Naive thymus-derived CD8-positive, alpha-beta T cell (primary cell): ENCODE results near the gene MPP7. TPM values are rescaled to one million over a fixed set of nuclear protein-coding genes. Genes with fewer than 3 reads are reported as not detected.

Experiments used
- ATAC-seq, 2 donors: fragments of 150-1000 bp; cut with Tn5 transposase in 1 of 2; sonication (Bioruptor Pico), chemical (Tn5 transposase) in 1 of 2; 1 replicate in 1 of 2; 2 replicates in 1 of 2; pipeline ENCODE4 v1.10.0; 2021; ENCODE audit warnings: mild to moderate bottlenecking in 2 of 2, moderate library complexity in 2 of 2
- POLR2A ChIA-PET: fragments of 350-600 bp; sonication (Branson Sonifier 250); formaldehyde crosslinking; loops from one replicate; lab custom pipeline; 2021; ENCODE audit warnings: antibody characterized with exemption; lab: Charles Lee
- DNase-seq, 10 donors: peaks; one replicate each; pipeline versions ENCODE4 v3.0.0 to v3.0.0-alpha.2; 2020 to 2022
- H3K27ac Mint-ChIP-seq, 10 donors: one replicate each; pipeline ENCODE4 v1.8.0; 2020 to 2022; ENCODE audit warnings: mild to moderate bottlenecking in 10 of 10, mixed read lengths in 10 of 10, moderate library complexity in 4 of 10, inconsistent platforms in 1 of 10
- H3K27me3 Mint-ChIP-seq, 5 donors: one replicate each; pipeline ENCODE4 v1.8.0; 2021 to 2022; ENCODE audit warnings: mixed read lengths in 5 of 5
- H3K36me3 Mint-ChIP-seq, 3 donors: one replicate each; pipeline ENCODE4 v1.8.0; 2020 to 2022; ENCODE audit warnings: mixed read lengths in 3 of 3, mild to moderate bottlenecking in 2 of 3, inconsistent platforms in 1 of 3
- H3K4me1 Mint-ChIP-seq, 4 donors: one replicate each; pipeline ENCODE4 v1.8.0; 2021 to 2022; ENCODE audit warnings: mixed read lengths in 4 of 4
- H3K4me3 Mint-ChIP-seq, 10 donors: one replicate each; pipeline ENCODE4 v1.8.0; 2020 to 2022; ENCODE audit warnings: mild to moderate bottlenecking in 10 of 10, mixed read lengths in 10 of 10, moderate library complexity in 6 of 10, inconsistent platforms in 1 of 10
- H3K9me3 Mint-ChIP-seq, 9 donors: one replicate each; pipeline ENCODE4 v1.8.0; 2020 to 2022; ENCODE audit warnings: mixed read lengths in 9 of 9, mild to moderate bottlenecking in 3 of 9, inconsistent platforms in 1 of 9, moderate library complexity in 1 of 9
- microRNA-seq: library from miRNA; unstranded; fragments of <30 nt; microRNA quantifications from one replicate; pipeline ENCODE4 v1.2.0, GENCODE V29; 2022; ENCODE audit warnings: borderline microRNAs expressed
- polyA plus RNA-seq, 3 donors: library from polyadenylated mRNA; unstranded; fragments of 300-500 nt; fragmentation: Illumina TruSeq; gene quantifications; one replicate each; pipeline ENCODE4 v1.2.3, GENCODE V29; 2021
- total RNA-seq, 8 experiments: library from RNA in 2 of 8; stranded (reverse) in 2 of 8; gene quantifications; one replicate each; pipeline ENCODE4 v1.2.3 and lab custom pipeline; 2021 to 2026

MPP7 gene
- total and polyA plus RNA-seq, 5 experiments from 2014 or later = 26.6 to 41.2 (median 33.3) TPM

GRCh38 chr10:28266449-28267224 lies 36.2 kb downstream of the MPP7 start:
- H3K27me3 Mint-ChIP-seq = no peaks in the 10 kb centered on the region
- peak overlapping the region in 1 of 10 donors; percentile 7 for H3K4me3 Mint-ChIP-seq
- peaks cover 17 to 42% (median 32%) of the 10 kb centered on the region in 4 donors for H3K4me1 Mint-ChIP-seq
- POLR2A ChIA-PET = interaction anchor here (0.6 kb wide), 1 partner anchor 65 kb away, joined by 3 read pairs; no protein-coding TSS in a partner anchor
- no peak for DNase-seq
- no peak for ATAC-seq
- peak overlapping the region in 3 of 10 donors; percentile 0 to 16 (median 3) for H3K27ac Mint-ChIP-seq
- H3K36me3 Mint-ChIP-seq = peaks cover 0 to 30% (median 11%) of the 10 kb centered on the region in 3 donors
- no peaks in the 10 kb centered on the region for H3K9me3 Mint-ChIP-seq

GRCh38 chr10:28263136-28263857 lies 39.6 kb downstream of the MPP7 start:
- H3K4me3 Mint-ChIP-seq = no peak overlapping the region
- no peak for DNase-seq
- ATAC-seq = no peak
- peaks cover 0 to 25% (median 8%) of the 10 kb centered on the region in 3 donors for H3K36me3 Mint-ChIP-seq
- H3K4me1 Mint-ChIP-seq = peaks cover 20 to 41% (median 40%) of the 10 kb centered on the region in 4 donors
- peak overlapping the region in 3 of 10 donors; percentile 39 to 86 (median 56) for H3K27ac Mint-ChIP-seq
- no peaks in the 10 kb centered on the region for H3K9me3 Mint-ChIP-seq
- no peaks in the 10 kb centered on the region for H3K27me3 Mint-ChIP-seq
- POLR2A ChIA-PET = interaction anchor here (1.2 kb wide), 1 partner anchor 40 kb away, joined by 3 read pairs; the partner anchor contains the start of gene MPP7

GRCh38 chr10:28256776-28257175 lies 46.1 kb downstream of the MPP7 start:
- H3K27ac Mint-ChIP-seq = peak overlapping the region in 2 of 10 donors; percentile 1 to 7
- no peak overlapping the region for H3K4me3 Mint-ChIP-seq
- no peaks in the 10 kb centered on the region for H3K27me3 Mint-ChIP-seq
- DNase-seq = no peak
- POLR2A ChIA-PET = no interaction called here
- H3K36me3 Mint-ChIP-seq = peaks cover 0 to 2% (median 0%) of the 10 kb centered on the region in 3 donors
- H3K4me1 Mint-ChIP-seq = peaks cover 14 to 48% (median 44%) of the 10 kb centered on the region in 4 donors
- H3K9me3 Mint-ChIP-seq = no peaks in the 10 kb centered on the region
- ATAC-seq = no peak

GRCh38 chr10:28254290-28254985 lies 48.4 kb downstream of the MPP7 start:
- Mint-ChIP-seq H3K4me3 (no peak overlapping the region), H3K4me1 (peaks cover 12 to 53% (median 32%) of the 10 kb centered on the region in 4 donors), H3K9me3 (no peaks in the 10 kb centered on the region), H3K27me3 (no peaks in the 10 kb centered on the region), H3K36me3 (peaks cover 0 to 2% (median 0%) of the 10 kb centered on the region in 3 donors), H3K27ac (peak overlapping the region in 5 of 10 donors; percentile 8 to 54 (median 28))
- DNase-seq (no peak), ATAC-seq (no peak)
- POLR2A ChIA-PET = interaction anchor here (1.2 kb wide), 1 partner anchor 126 kb away, joined by 5 read pairs; no protein-coding TSS in a partner anchor

GRCh38 chr10:28253169-28253785 lies 49.6 kb downstream of the MPP7 start:
- POLR2A ChIA-PET = interaction anchor here (0.6 to 1.2 kb wide), 3 partner anchors 44 to 129 kb away, joined by 3 to 6 read pairs (median 5); no protein-coding TSS in a partner anchor
- no peak overlapping the region for H3K4me3 Mint-ChIP-seq
- H3K36me3 Mint-ChIP-seq = no peaks in the 10 kb centered on the region
- no peaks in the 10 kb centered on the region for H3K9me3 Mint-ChIP-seq
- H3K27me3 Mint-ChIP-seq = no peaks in the 10 kb centered on the region
- peaks cover 16 to 59% (median 34%) of the 10 kb centered on the region in 4 donors for H3K4me1 Mint-ChIP-seq
- peak overlapping the region in 6 of 10 donors; percentile 0 to 89 (median 28) for H3K27ac Mint-ChIP-seq
- no peak for ATAC-seq
- no peak for DNase-seq

Small RNAs within 50 kb of the gene (microRNA-seq; reads per million reads assigned to microRNA genes)
- not detected for gene MIR8086

Other genes with a start within 250 kb of the MPP7 start
- gene WAC, start 230.1 kb upstream of the MPP7 start, total RNA-seq = 100 to 1,000 TPM; 206 to 213 TPM
- gene WAC, start 230.1 kb upstream of the MPP7 start, polyA plus RNA-seq = 100 to 1,000 TPM in 1 of 3 donors, 10 to 100 TPM in 2; 84.2 to 108 (median 92.2) TPM